ENCODE results near the gene TMEM39A.

TMEM39A gene

DNA sequence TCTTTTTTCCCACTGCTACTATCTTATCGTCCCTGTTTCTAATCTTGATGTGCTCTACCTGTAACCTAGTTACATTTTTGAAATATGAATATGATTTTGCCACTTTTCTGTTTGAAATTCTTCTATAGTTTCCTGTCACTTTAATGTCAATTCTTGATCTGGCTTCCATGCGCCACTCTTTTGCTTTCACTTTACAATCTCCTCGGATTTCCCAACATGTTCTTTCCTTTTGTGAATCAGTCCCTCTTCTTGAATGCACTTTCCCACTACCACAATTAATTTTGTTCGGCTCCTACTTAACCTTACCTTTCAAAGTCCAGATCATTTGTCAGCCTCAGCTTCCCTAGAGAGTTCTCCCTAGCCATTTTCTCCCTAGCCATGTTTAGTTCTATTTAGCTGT lies 43.2 kb upstream of the TMEM39A start:
- Histone ChIP-seq H3K36me3 (ENCODE audit: insufficient read depth) (no peaks in the 10 kb centered on the region; the same call in 1 of the 2 replicates), H3K79me2 (ENCODE audit: insufficient read depth, low read depth) (no peaks in the 10 kb centered on the region), H3K4me3 (IDR thresholded peaks at IDR 0.05; ENCODE audit: insufficient read depth, low read depth, low read length) (no peak overlapping the region), H2AFZ (ENCODE audit: low read depth) (no peak overlapping the region), H3K4me2 (no peak overlapping the region), H3K27me3 (ENCODE audit: insufficient read depth, low read depth) (no peaks in the 10 kb centered on the region), H3K4me1 (ENCODE audit: low read depth, poor library complexity, severe bottlenecking) (peaks cover 14% of the 10 kb centered on the region), H3K9ac (no peak overlapping the region), H3K27ac (no peak overlapping the region), H4K20me1 (ENCODE audit: insufficient read depth) (no peaks in the 10 kb centered on the region)
- TF ChIP-seq, protein P1, sequence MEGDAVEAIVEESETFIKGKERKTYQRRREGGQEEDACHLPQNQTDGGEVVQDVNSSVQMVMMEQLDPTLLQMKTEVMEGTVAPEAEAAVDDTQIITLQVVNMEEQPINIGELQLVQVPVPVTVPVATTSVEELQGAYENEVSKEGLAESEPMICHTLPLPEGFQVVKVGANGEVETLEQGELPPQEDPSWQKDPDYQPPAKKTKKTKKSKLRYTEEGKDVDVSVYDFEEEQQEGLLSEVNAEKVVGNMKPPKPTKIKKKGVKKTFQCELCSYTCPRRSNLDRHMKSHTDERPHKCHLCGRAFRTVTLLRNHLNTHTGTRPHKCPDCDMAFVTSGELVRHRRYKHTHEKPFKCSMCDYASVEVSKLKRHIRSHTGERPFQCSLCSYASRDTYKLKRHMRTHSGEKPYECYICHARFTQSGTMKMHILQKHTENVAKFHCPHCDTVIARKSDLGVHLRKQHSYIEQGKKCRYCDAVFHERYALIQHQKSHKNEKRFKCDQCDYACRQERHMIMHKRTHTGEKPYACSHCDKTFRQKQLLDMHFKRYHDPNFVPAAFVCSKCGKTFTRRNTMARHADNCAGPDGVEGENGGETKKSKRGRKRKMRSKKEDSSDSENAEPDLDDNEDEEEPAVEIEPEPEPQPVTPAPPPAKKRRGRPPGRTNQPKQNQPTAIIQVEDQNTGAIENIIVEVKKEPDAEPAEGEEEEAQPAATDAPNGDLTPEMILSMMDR (conservative IDR thresholded peaks at IDR 0.05; ENCODE audit: low read depth, low read length): no peak

DNA sequence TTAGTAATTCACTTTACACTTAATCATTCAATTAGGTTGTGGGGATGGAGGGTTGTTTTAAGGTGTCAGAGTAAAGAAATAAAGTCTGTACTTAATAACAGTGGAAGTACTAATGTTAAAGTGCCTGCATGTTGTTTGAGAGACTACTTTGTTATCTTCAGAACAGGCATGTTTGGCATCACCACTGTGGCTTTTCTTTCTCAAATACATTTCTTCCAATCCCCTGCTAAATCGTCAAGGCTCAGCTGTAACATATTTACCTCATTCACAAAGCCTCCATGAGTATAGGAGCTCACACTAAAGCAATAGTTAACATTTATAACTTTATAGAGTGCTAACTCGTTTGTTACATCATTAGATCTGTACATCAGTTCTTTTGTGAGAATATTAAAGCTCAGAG lies 37.5 kb upstream of the TMEM39A start:
- Histone ChIP-seq H3K27me3 (ENCODE audit: insufficient read depth, low read depth) (no peaks in the 10 kb centered on the region), H3K36me3 (ENCODE audit: insufficient read depth) (no peaks in the 10 kb centered on the region; the same call in 1 of the 2 replicates), H3K4me3 (IDR thresholded peaks at IDR 0.05; ENCODE audit: insufficient read depth, low read depth, low read length) (no peak overlapping the region), H4K20me1 (ENCODE audit: insufficient read depth) (no peaks in the 10 kb centered on the region), H3K27ac (no peak overlapping the region), H3K79me2 (ENCODE audit: insufficient read depth, low read depth) (peaks cover 12% of the 10 kb centered on the region; the same call in 1 of the 2 replicates), H2AFZ (ENCODE audit: low read depth) (no peak overlapping the region), H3K9ac (no peak overlapping the region), H3K4me1 (ENCODE audit: low read depth, poor library complexity, severe bottlenecking) (peaks cover 15% of the 10 kb centered on the region), H3K4me2 (no peak overlapping the region)
- TF ChIP-seq, protein P1 (conservative IDR thresholded peaks at IDR 0.05; ENCODE audit: low read depth, low read length): no peak

DNA sequence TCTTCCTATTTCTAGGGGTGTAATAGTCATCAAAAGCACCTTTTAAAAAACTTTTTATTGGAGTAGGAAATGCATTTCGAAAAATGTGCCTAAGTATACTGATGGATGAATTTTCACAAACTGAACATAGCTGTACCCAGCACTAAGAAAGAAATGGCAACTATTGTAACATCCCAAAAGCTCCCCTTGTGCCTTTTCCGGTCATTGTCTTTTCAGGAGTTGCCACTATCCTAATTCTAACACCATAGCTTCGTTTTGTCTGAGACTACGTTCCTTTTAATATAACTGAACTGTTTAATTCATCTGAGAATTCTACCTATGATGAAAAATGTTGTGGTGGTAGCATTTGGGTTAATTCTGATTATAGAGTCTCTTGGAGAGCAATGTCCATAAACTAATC lies 36.9 kb upstream of the TMEM39A start:
- Histone ChIP-seq H4K20me1 (ENCODE audit: insufficient read depth) (no peaks in the 10 kb centered on the region), H3K79me2 (ENCODE audit: insufficient read depth, low read depth) (peaks cover 12% of the 10 kb centered on the region; the same call in 1 of the 2 replicates), H2AFZ (ENCODE audit: low read depth) (no peak overlapping the region), H3K27me3 (ENCODE audit: insufficient read depth, low read depth) (no peaks in the 10 kb centered on the region), H3K36me3 (ENCODE audit: insufficient read depth) (no peaks in the 10 kb centered on the region; the same call in 1 of the 2 replicates), H3K27ac (no peak overlapping the region), H3K4me1 (ENCODE audit: low read depth, poor library complexity, severe bottlenecking) (peaks cover 15% of the 10 kb centered on the region), H3K4me3 (IDR thresholded peaks at IDR 0.05; ENCODE audit: insufficient read depth, low read depth, low read length) (no peak overlapping the region), H3K4me2 (no peak overlapping the region), H3K9ac (no peak overlapping the region)
- TF ChIP-seq, protein P1 (conservative IDR thresholded peaks at IDR 0.05; ENCODE audit: low read depth, low read length): no peak

- peak within 1 kb of the TSS; percentile 92 for H3K4me3 ChIP-seq (IDR thresholded peaks at IDR 0.05; ENCODE audit: insufficient read depth, low read depth, low read length)
- peaks cover 12% of the 10 kb centered on the region; the same call in 1 of the 2 replicates for H3K79me2 ChIP-seq (ENCODE audit: insufficient read depth, low read depth)
- peak within 1 kb of the TSS; percentile 84 for H3K4me2 ChIP-seq
- H3K36me3 ChIP-seq (ENCODE audit: insufficient read depth): no peaks in the 10 kb centered on the region; the same call in 1 of the 2 replicates
- peak within 1 kb of the TSS; percentile 80 for H2AFZ ChIP-seq (ENCODE audit: low read depth)
- no peaks in the 10 kb centered on the region for H3K27me3 ChIP-seq (ENCODE audit: insufficient read depth, low read depth)
- peaks cover 15% of the 10 kb centered on the region for H3K4me1 ChIP-seq (ENCODE audit: low read depth, poor library complexity, severe bottlenecking)
- no peaks in the 10 kb centered on the region for H4K20me1 ChIP-seq (ENCODE audit: insufficient read depth)
- H3K27ac ChIP-seq: peak within 1 kb of the TSS; percentile 87
- TF ChIP-seq, protein P1 (conservative IDR thresholded peaks at IDR 0.05; ENCODE audit: low read depth, low read length): no peak
- H3K9ac ChIP-seq: peak within 1 kb of the TSS; percentile 93
These were observed 35.0 kb upstream of the TMEM39A start, which contains the start of gene TIMMDC1 for GRCh38 chr3:119498186-119499011. TSS of gene TIMMDC1 (plus strand) at chr3:119498547. CDS start at chr3:119498734, 187 bp downstream.
